ENCODE data around the gene DAGLB. TPM values are rescaled to one million over a fixed set of nuclear protein-coding genes. Genes with fewer than 3 reads are reported as not detected.

The DAGLB gene
- total RNA-seq, 2 experiments from 2014 or later, result 13.1 to 13.6 TPM

GRCh38 chr7:6422095-6422494 lies 25.7 kb downstream of the DAGLB start:
- CTCF ChIA-PET, result no interaction called here
- Mint-ChIP-seq H3K4me1 (ENCODE audit: low read depth) (peaks cover 6% of the 10 kb centered on the region), H3K36me3 (ENCODE audit: low read depth) (peaks cover 12% of the 10 kb centered on the region), H3K27me3 (ENCODE audit: low read depth) (no peaks in the 10 kb centered on the region), H3K9me3 (no peaks in the 10 kb centered on the region), H3K27ac (no peak overlapping the region), H3K4me3 (no peak overlapping the region)
- no peak for DNase-seq
- intact Hi-C loops (cut with micrococcal nuclease), result no loop called here

- H3K27me3 Mint-ChIP-seq (ENCODE audit: low read depth), result no peaks in the 10 kb centered on the region
- no peak overlapping the region for H3K27ac Mint-ChIP-seq
- intact Hi-C loops (cut with micrococcal nuclease), result no loop called here
- DNase-seq, result no peak
- H3K4me3 Mint-ChIP-seq, result no peak overlapping the region
- no peaks in the 10 kb centered on the region for H3K9me3 Mint-ChIP-seq
- CTCF ChIA-PET, result interaction anchor here (0.5 kb wide), 1 partner anchor 30 kb away, joined by 3 read pairs; no protein-coding TSS in a partner anchor
- peaks cover 6% of the 10 kb centered on the region for H3K4me1 Mint-ChIP-seq (ENCODE audit: low read depth)
- H3K36me3 Mint-ChIP-seq (ENCODE audit: low read depth), result peaks cover 20% of the 10 kb centered on the region
These were observed 27.1 kb downstream of the DAGLB start for GRCh38 chr7:6420680-6421079.

GRCh38 chr7:6419310-6419773 lies 28.4 kb downstream of the DAGLB start:
- Mint-ChIP-seq H3K27me3 (ENCODE audit: low read depth) (no peaks in the 10 kb centered on the region), H3K4me3 (no peak overlapping the region), H3K9me3 (no peaks in the 10 kb centered on the region), H3K36me3 (ENCODE audit: low read depth) (peaks cover 21% of the 10 kb centered on the region), H3K4me1 (ENCODE audit: low read depth) (peaks cover 6% of the 10 kb centered on the region), H3K27ac (no peak overlapping the region)
- CTCF ChIA-PET, result no interaction called here
- no peak for DNase-seq
- intact Hi-C loops (cut with micrococcal nuclease), result no loop called here

- intact Hi-C loops (cut with micrococcal nuclease), result no loop called here
- peaks cover 27% of the 10 kb centered on the region for H3K36me3 Mint-ChIP-seq (ENCODE audit: low read depth)
These were observed 30.3 kb downstream of the DAGLB start for GRCh38 chr7:6417408-6417807.

GRCh38 chr7:6416516-6417145 lies 31.1 kb downstream of the DAGLB start:
- no peak for DNase-seq
- intact Hi-C loops (cut with micrococcal nuclease), result no loop called here
- H3K36me3 Mint-ChIP-seq (ENCODE audit: low read depth), result peaks cover 29% of the 10 kb centered on the region
- no peaks in the 10 kb centered on the region for H3K27me3 Mint-ChIP-seq (ENCODE audit: low read depth)
- CTCF ChIA-PET, result interaction anchor here (0.5 to 1.3 kb wide), 2 partner anchors 18 to 31 kb away, joined by 3 read pairs; partner anchors contain the start of gene DAGLB
- H3K4me1 Mint-ChIP-seq (ENCODE audit: low read depth), result no peaks in the 10 kb centered on the region
- no peaks in the 10 kb centered on the region for H3K9me3 Mint-ChIP-seq
- no peak overlapping the region for H3K4me3 Mint-ChIP-seq
- H3K27ac Mint-ChIP-seq, result no peak overlapping the region

More at GRCh38 chr7:6417408-6417807, 30.3 kb downstream of the DAGLB start:
- H3K9me3 Mint-ChIP-seq, result no peaks in the 10 kb centered on the region
- no peak for DNase-seq
- H3K4me1 Mint-ChIP-seq (ENCODE audit: low read depth), result no peaks in the 10 kb centered on the region
- H3K27me3 Mint-ChIP-seq (ENCODE audit: low read depth), result no peaks in the 10 kb centered on the region
- no peak overlapping the region for H3K27ac Mint-ChIP-seq
- no peak overlapping the region for H3K4me3 Mint-ChIP-seq
- CTCF ChIA-PET, result interaction anchor here (0.5 kb wide), 1 partner anchor 30 kb away, joined by 3 read pairs; the partner anchor contains the start of gene DAGLB

GRCh38 chr7:6413637-6414036 lies 34.1 kb downstream of the DAGLB start:
- CTCF ChIA-PET, result no interaction called here
- Mint-ChIP-seq H3K27me3 (ENCODE audit: low read depth) (no peaks in the 10 kb centered on the region), H3K4me3 (no peak overlapping the region), H3K9me3 (no peaks in the 10 kb centered on the region), H3K4me1 (ENCODE audit: low read depth) (no peaks in the 10 kb centered on the region), H3K27ac (no peak overlapping the region), H3K36me3 (ENCODE audit: low read depth) (peaks cover 39% of the 10 kb centered on the region)
- intact Hi-C loops (cut with micrococcal nuclease), result no loop called here
- DNase-seq, result no peak

- Mint-ChIP-seq H3K4me1 (ENCODE audit: low read depth) (no peaks in the 10 kb centered on the region), H3K36me3 (ENCODE audit: low read depth) (peaks cover 45% of the 10 kb centered on the region), H3K27ac (no peak overlapping the region), H3K4me3 (no peak overlapping the region), H3K27me3 (ENCODE audit: low read depth) (no peaks in the 10 kb centered on the region), H3K9me3 (no peaks in the 10 kb centered on the region)
- intact Hi-C loops (cut with micrococcal nuclease), result no loop called here
- CTCF ChIA-PET, result interaction anchor here (0.6 kb wide), 1 partner anchor 38 kb away, joined by 3 read pairs; the partner anchor contains the start of gene DAGLB
- DNase-seq, result no peak
These were observed 37.6 kb downstream of the DAGLB start for GRCh38 chr7:6409944-6410693.

GRCh38 chr7:6409091-6409490 lies 38.7 kb downstream of the DAGLB start:
- Mint-ChIP-seq H3K4me3 (no peak overlapping the region), H3K36me3 (ENCODE audit: low read depth) (peaks cover 44% of the 10 kb centered on the region), H3K4me1 (ENCODE audit: low read depth) (no peaks in the 10 kb centered on the region), H3K27me3 (ENCODE audit: low read depth) (no peaks in the 10 kb centered on the region), H3K9me3 (no peaks in the 10 kb centered on the region), H3K27ac (no peak overlapping the region)
- DNase-seq, result no peak
- intact Hi-C loops (cut with micrococcal nuclease), result no loop called here
- CTCF ChIA-PET, result no interaction called here

GRCh38 chr7:6407434-6407833 lies 40.3 kb downstream of the DAGLB start:
- H3K36me3 Mint-ChIP-seq (ENCODE audit: low read depth), result peaks cover 46% of the 10 kb centered on the region
- intact Hi-C loops (cut with micrococcal nuclease), result no loop called here
- no peaks in the 10 kb centered on the region for H3K4me1 Mint-ChIP-seq (ENCODE audit: low read depth)
- no peaks in the 10 kb centered on the region for H3K27me3 Mint-ChIP-seq (ENCODE audit: low read depth)
- H3K27ac Mint-ChIP-seq, result no peak overlapping the region
- no peak overlapping the region for H3K4me3 Mint-ChIP-seq
- no peaks in the 10 kb centered on the region for H3K9me3 Mint-ChIP-seq
- no peak for DNase-seq
- CTCF ChIA-PET, result interaction anchor here (0.6 kb wide), 1 partner anchor 892 kb away, joined by 3 read pairs; no protein-coding TSS in a partner anchor

- intact Hi-C loops (cut with micrococcal nuclease), result no loop called here
- Mint-ChIP-seq H3K27me3 (ENCODE audit: low read depth) (no peaks in the 10 kb centered on the region), H3K4me1 (ENCODE audit: low read depth) (no peaks in the 10 kb centered on the region), H3K27ac (no peak overlapping the region), H3K36me3 (ENCODE audit: low read depth) (peaks cover 48% of the 10 kb centered on the region), H3K9me3 (no peaks in the 10 kb centered on the region), H3K4me3 (no peak overlapping the region)
- CTCF ChIA-PET, result interaction anchor here (0.6 kb wide), 1 partner anchor 15 kb away, joined by 4 read pairs; no protein-coding TSS in a partner anchor
- no peak for DNase-seq
These were observed 41.6 kb downstream of the DAGLB start for GRCh38 chr7:6406121-6406520.

- peak overlapping the region; percentile 47 for H3K27ac Mint-ChIP-seq
- H3K9me3 Mint-ChIP-seq, result no peaks in the 10 kb centered on the region
- no peak for DNase-seq
- intact Hi-C loops (cut with micrococcal nuclease), result no loop called here
- H3K27me3 Mint-ChIP-seq (ENCODE audit: low read depth), result no peaks in the 10 kb centered on the region
- no peak overlapping the region for H3K4me3 Mint-ChIP-seq
- peaks cover 37% of the 10 kb centered on the region for H3K36me3 Mint-ChIP-seq (ENCODE audit: low read depth)
- CTCF ChIA-PET, result no interaction called here
- peaks cover 2% of the 10 kb centered on the region for H3K4me1 Mint-ChIP-seq (ENCODE audit: low read depth)
These were observed 43.8 kb downstream of the DAGLB start for GRCh38 chr7:6403907-6404306.

- Mint-ChIP-seq H3K4me1 (ENCODE audit: low read depth) (peaks cover 9% of the 10 kb centered on the region), H3K9me3 (no peaks in the 10 kb centered on the region), H3K4me3 (no peak overlapping the region), H3K27ac (no peak overlapping the region), H3K27me3 (ENCODE audit: low read depth) (no peaks in the 10 kb centered on the region), H3K36me3 (ENCODE audit: low read depth) (peaks cover 32% of the 10 kb centered on the region)
- no peak for DNase-seq
- CTCF ChIA-PET, result interaction anchor here (0.8 kb wide), 1 partner anchor 11 kb away, joined by 4 read pairs; no protein-coding TSS in a partner anchor
- intact Hi-C loops (cut with micrococcal nuclease), result no loop called here
These were observed 45.0 kb downstream of the DAGLB start for GRCh38 chr7:6402741-6403140.
